Measurements from ENCODE around the gene ACTG1. TPM values are rescaled to one million over a fixed set of nuclear protein-coding genes. Genes with fewer than 3 reads are reported as not detected.

ACTG1 gene
- total and polyA plus RNA-seq, 2 of the 13 experiments (the other 11 are each of a cell fraction or from before 2014, with no cell fraction given) = 973 to 1,138 TPM

DNA sequence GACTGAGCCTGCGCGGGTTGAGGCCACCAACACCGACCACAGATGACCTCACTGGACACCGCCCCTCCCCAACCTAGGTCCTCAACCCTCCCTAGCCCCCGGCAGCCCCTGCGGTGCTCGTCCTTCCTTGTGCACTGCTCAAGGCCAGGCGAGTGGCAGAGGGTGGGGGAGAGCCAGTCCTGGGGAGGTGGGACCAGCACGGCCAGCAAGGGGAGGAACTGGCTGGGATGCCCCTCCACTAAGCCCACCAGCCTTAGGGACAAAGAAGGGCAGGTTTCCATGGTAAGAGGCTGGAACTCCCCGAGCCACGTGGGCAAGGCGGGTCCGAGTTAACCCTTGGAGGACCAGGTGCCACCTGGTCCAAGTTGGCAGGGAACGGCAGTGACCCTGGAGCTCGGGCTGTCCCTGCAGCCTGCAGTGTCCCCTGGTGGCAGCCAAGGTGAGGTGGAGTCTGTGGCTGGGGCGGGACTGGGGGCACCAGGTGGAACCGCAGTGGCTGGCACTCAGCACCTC lies 24.8 kb upstream of the ACTG1 start (continued):
- TF ChIP-seq, protein P1, sequence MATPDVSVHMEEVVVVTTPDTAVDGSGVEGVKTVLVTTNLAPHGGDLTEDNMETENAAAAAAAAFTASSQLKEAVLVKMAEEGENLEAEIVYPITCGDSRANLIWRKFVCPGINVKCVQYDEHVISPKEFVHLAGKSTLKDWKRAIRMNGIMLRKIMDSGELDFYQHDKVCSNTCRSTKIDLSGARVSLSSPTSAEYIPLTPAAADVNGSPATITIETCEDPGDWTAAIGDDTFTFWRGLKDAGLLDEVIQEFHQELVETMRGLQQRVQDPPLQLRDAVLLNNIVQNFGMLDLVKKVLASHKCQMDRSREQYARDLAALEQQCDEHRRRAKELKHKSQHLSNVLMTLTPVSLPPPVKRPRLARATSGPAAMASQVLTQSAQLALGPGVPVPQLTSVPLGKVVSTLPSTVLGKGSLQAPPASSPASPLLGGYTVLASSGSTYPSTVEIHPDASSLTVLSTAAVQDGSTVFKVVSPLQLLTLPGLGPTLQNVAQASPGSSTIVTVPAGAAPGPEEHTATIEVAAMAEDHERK (CRISPR knock-in tag; IDR thresholded peaks at IDR 0.05; ENCODE audit: low read depth) = no peak
- TF ChIP-seq CCAR2 (optimal IDR thresholded peaks at IDR 0.05; ENCODE audit: low read depth, low read length) = no peak
- TF ChIP-seq, protein P2, sequence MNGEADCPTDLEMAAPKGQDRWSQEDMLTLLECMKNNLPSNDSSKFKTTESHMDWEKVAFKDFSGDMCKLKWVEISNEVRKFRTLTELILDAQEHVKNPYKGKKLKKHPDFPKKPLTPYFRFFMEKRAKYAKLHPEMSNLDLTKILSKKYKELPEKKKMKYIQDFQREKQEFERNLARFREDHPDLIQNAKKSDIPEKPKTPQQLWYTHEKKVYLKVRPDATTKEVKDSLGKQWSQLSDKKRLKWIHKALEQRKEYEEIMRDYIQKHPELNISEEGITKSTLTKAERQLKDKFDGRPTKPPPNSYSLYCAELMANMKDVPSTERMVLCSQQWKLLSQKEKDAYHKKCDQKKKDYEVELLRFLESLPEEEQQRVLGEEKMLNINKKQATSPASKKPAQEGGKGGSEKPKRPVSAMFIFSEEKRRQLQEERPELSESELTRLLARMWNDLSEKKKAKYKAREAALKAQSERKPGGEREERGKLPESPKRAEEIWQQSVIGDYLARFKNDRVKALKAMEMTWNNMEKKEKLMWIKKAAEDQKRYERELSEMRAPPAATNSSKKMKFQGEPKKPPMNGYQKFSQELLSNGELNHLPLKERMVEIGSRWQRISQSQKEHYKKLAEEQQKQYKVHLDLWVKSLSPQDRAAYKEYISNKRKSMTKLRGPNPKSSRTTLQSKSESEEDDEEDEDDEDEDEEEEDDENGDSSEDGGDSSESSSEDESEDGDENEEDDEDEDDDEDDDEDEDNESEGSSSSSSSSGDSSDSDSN (CRISPR knock-in tag; IDR thresholded peaks at IDR 0.05) = no peak
- no peak for TF ChIP-seq DR1 (CRISPR knock-in tag; IDR thresholded peaks at IDR 0.05)
- no peak for TF ChIP-seq PHB2 (IDR thresholded peaks at IDR 0.05; ENCODE audit: partially characterized antibody)
- no peak for TF ChIP-seq HDAC1 (CRISPR knock-in tag; IDR thresholded peaks at IDR 0.05)
- TF ChIP-seq, protein P3, sequence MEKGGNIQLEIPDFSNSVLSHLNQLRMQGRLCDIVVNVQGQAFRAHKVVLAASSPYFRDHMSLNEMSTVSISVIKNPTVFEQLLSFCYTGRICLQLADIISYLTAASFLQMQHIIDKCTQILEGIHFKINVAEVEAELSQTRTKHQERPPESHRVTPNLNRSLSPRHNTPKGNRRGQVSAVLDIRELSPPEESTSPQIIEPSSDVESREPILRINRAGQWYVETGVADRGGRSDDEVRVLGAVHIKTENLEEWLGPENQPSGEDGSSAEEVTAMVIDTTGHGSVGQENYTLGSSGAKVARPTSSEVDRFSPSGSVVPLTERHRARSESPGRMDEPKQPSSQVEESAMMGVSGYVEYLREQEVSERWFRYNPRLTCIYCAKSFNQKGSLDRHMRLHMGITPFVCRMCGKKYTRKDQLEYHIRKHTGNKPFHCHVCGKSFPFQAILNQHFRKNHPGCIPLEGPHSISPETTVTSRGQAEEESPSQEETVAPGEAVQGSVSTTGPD (CRISPR knock-in tag; IDR thresholded peaks at IDR 0.05) = no peak
- TF ChIP-seq, protein P4, sequence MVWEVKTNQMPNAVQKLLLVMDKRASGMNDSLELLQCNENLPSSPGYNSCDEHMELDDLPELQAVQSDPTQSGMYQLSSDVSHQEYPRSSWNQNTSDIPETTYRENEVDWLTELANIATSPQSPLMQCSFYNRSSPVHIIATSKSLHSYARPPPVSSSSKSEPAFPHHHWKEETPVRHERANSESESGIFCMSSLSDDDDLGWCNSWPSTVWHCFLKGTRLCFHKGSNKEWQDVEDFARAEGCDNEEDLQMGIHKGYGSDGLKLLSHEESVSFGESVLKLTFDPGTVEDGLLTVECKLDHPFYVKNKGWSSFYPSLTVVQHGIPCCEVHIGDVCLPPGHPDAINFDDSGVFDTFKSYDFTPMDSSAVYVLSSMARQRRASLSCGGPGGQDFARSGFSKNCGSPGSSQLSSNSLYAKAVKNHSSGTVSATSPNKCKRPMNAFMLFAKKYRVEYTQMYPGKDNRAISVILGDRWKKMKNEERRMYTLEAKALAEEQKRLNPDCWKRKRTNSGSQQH (CRISPR knock-in tag; IDR thresholded peaks at IDR 0.05; ENCODE audit: low read depth) = no peak
- no peak for TF ChIP-seq AGO1 (IDR thresholded peaks at IDR 0.05; ENCODE audit: low read depth, low read length, poor library complexity, severe bottlenecking)
- TF ChIP-seq ZNF383 (CRISPR knock-in tag; IDR thresholded peaks at IDR 0.05; ENCODE audit: borderline replicate concordance) = no peak
- TF ChIP-seq, protein P5, sequence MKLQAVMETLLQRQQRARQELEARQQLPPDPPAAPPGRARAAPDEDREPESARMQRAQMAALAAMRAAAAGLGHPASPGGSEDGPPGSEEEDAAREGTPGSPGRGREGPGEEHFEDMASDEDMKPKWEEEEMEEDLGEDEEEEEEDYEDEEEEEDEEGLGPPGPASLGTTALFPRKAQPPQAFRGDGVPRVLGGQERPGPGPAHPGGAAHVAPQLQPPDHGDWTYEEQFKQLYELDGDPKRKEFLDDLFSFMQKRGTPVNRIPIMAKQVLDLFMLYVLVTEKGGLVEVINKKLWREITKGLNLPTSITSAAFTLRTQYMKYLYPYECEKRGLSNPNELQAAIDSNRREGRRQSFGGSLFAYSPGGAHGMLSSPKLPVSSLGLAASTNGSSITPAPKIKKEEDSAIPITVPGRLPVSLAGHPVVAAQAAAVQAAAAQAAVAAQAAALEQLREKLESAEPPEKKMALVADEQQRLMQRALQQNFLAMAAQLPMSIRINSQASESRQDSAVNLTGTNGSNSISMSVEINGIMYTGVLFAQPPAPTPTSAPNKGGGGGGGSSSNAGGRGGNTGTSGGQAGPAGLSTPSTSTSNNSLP (IDR thresholded peaks at IDR 0.05; ENCODE audit: low read depth, low read length) = no peak
- TF ChIP-seq NCOA1 (CRISPR knock-in tag; IDR thresholded peaks at IDR 0.05) = no peak
- TF ChIP-seq, protein P6, sequence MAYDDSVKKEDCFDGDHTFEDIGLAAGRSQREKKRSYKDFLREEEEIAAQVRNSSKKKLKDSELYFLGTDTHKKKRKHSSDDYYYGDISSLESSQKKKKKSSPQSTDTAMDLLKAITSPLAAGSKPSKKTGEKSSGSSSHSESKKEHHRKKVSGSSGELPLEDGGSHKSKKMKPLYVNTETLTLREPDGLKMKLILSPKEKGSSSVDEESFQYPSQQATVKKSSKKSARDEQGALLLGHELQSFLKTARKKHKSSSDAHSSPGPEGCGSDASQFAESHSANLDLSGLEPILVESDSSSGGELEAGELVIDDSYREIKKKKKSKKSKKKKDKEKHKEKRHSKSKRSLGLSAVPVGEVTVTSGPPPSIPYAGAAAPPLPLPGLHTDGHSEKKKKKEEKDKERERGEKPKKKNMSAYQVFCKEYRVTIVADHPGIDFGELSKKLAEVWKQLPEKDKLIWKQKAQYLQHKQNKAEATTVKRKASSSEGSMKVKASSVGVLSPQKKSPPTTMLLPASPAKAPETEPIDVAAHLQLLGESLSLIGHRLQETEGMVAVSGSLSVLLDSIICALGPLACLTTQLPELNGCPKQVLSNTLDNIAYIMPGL (CRISPR knock-in tag; IDR thresholded peaks at IDR 0.05; ENCODE audit: borderline replicate concordance in 1 of 2, low read depth in 1 of 2) = 0 out of 4 replicates have a peak, but pooled peaks of 1 of the 2 experiments have one; percentile 29
- no peak for TF ChIP-seq HNRNPUL1 (IDR thresholded peaks at IDR 0.05; ENCODE audit: low read depth, low read length)
- no peak for TF ChIP-seq ZNF670 (CRISPR knock-in tag; IDR thresholded peaks at IDR 0.05; ENCODE audit: borderline replicate concordance)
- TF ChIP-seq, protein P7, sequence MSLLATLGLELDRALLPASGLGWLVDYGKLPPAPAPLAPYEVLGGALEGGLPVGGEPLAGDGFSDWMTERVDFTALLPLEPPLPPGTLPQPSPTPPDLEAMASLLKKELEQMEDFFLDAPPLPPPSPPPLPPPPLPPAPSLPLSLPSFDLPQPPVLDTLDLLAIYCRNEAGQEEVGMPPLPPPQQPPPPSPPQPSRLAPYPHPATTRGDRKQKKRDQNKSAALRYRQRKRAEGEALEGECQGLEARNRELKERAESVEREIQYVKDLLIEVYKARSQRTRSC (CRISPR knock-in tag; IDR thresholded peaks at IDR 0.05; ENCODE audit: low read depth) = no peak
- no peak for TF ChIP-seq CCDC6 (CRISPR knock-in tag; IDR thresholded peaks at IDR 0.05)
- no peak for TF ChIP-seq ZMYM2 (CRISPR knock-in tag; IDR thresholded peaks at IDR 0.05)
